ENCODE measurements around the gene ATL1. TPM values are rescaled to one million over a fixed set of nuclear protein-coding genes. Genes with fewer than 3 reads are reported as not detected.

ATL1 gene
- total RNA-seq, 3 donors from 2014 or later = 12.0 to 15.1 (median 13.1) TPM

GRCh38 chr14:50667684-50667995, 107.7 kb downstream of the ATL1 start:
- intact Hi-C loops (cut with DNase I, micrococcal nuclease) = no loop called here
- TF ChIP-seq CTCF (IDR thresholded peaks at IDR 0.05) = no peak

GRCh38 chr14:50667996-50668825, 108.3 kb downstream of the ATL1 start, which contains the start of gene SAV1:
Gene SAV1, minus strand, starts transcription at chr14:50668306. Its CDS starts 339 bp downstream, at chr14:50667967.
- Histone ChIP-seq H3K4me1 (ENCODE audit: low read depth) (no peaks in the 10 kb centered on the region), H3K4me3 (peak within 1 kb of the TSS; percentile 66), H3K36me3 (ENCODE audit: low read depth) (no peaks in the 10 kb centered on the region), H3K9me3 (no peaks in the 10 kb centered on the region)
- no peak for TF ChIP-seq CTCF (IDR thresholded peaks at IDR 0.05)
- ATAC-seq (peak; percentile 95), DNase-seq (peak; percentile 83 to 91 (median 89))
- intact Hi-C loops (cut with DNase I, micrococcal nuclease) = no loop called here

More at GRCh38 chr14:50667684-50667995, 107.7 kb downstream of the ATL1 start:
- no peaks in the 10 kb centered on the region for H3K9me3 ChIP-seq
- ATAC-seq (peak; percentile 71), DNase-seq (peak; percentile 58 to 72 (median 72))
- no peaks in the 10 kb centered on the region for H3K4me1 ChIP-seq (ENCODE audit: low read depth)
- H3K36me3 ChIP-seq (ENCODE audit: low read depth) = no peaks in the 10 kb centered on the region
- peak overlapping the region; percentile 66 for H3K4me3 ChIP-seq

GRCh38 chr14:50668826-50669143, 108.8 kb downstream of the ATL1 start:
- no peaks in the 10 kb centered on the region for H3K9me3 ChIP-seq
- H3K4me1 ChIP-seq (ENCODE audit: low read depth) = no peaks in the 10 kb centered on the region
- no peak overlapping the region for H3K4me3 ChIP-seq
- no peak for TF ChIP-seq CTCF (IDR thresholded peaks at IDR 0.05)
- DNase-seq = no peak
- H3K36me3 ChIP-seq (ENCODE audit: low read depth) = no peaks in the 10 kb centered on the region
- ATAC-seq = no peak
- intact Hi-C loops (cut with DNase I, micrococcal nuclease) = no loop called here

- DNase-seq (no peak), ATAC-seq (no peak)
- Histone ChIP-seq H3K9me3 (no peaks in the 10 kb centered on the region), H3K4me1 (ENCODE audit: low read depth) (no peaks in the 10 kb centered on the region), H3K36me3 (ENCODE audit: low read depth) (no peaks in the 10 kb centered on the region), H3K4me3 (no peak overlapping the region)
- TF ChIP-seq CTCF (IDR thresholded peaks at IDR 0.05) = no peak
- intact Hi-C loops (cut with DNase I, micrococcal nuclease) = no loop called here
Observed at GRCh38 chr14:50669441-50669986, 109.6 kb downstream of the ATL1 start.

GRCh38 chr14:50670196-50670865, 110.4 kb downstream of the ATL1 start:
- DNase-seq (no peak), ATAC-seq (no peak)
- H3K9me3 ChIP-seq = no peaks in the 10 kb centered on the region
- no peaks in the 10 kb centered on the region for H3K4me1 ChIP-seq (ENCODE audit: low read depth)
- no peak for TF ChIP-seq CTCF (IDR thresholded peaks at IDR 0.05)
- H3K36me3 ChIP-seq (ENCODE audit: low read depth) = no peaks in the 10 kb centered on the region
- intact Hi-C loops (cut with DNase I, micrococcal nuclease) = no loop called here
- H3K4me3 ChIP-seq = no peak overlapping the region

All from mucosa of descending colon (tissue), 3 donors.